Measurements from ENCODE around the gene CDC37L1. TPM values are rescaled to one million over a fixed set of nuclear protein-coding genes. Genes with fewer than 3 reads are reported as not detected.
"Not testable (repeated sequence)": the region's sequence is repeated elsewhere in the genome, so short reads cannot be mapped to it uniquely, and the experiment has no call there.

Gene CDC37L1
- total RNA-seq, 6 experiments from 2014 or later, result 20.9 to 42.4 (median 30.8) TPM

DNA sequence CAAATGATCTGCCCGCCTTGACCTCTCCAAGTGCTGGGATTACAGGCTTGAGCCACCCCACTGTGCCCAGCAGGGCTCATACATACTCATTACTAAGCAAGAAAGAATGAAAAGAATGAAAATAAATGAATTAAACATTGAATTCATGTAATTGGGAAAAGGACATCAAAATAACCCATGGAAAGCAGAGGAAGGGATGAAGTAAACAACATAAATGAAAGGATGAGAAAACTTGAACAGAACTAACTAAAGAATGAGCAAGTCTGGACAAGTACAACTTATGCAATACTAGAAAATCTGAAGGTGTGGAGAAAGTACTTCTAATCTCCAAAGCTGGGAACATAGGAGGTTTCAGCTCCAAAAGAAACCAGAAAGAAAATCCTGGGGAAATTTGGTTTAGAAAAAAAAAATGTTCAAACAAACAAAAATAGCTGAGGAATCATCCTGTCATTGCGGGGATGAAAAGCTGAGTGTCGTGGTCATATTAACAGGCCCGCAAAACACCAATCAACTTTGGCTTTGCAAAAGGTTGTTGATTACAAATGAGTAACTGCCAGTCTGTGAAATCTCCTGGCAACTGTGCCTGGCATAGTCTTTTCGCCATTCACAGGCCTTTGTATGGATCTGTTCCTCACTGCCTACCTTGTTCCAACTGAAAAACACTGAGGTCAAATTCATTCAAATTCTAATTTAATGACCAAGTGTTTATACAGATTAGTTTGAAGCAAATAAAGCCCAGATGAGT, 63.9 kb downstream of the CDC37L1 start:
- intact Hi-C loops (cut with DNase I), result loop anchor here in 1 of 2 donors (10.0 kb wide), 1 partner anchor 79 kb away; the partner anchor contains the start of genes PLPP6 and SPATA6L
- ATAC-seq, result no peak
- Histone ChIP-seq H3K4me1 (peaks cover 0 to 4% (median 0%) of the 10 kb centered on the region in 4 donors), H3K9me3 (no peaks in the 10 kb centered on the region), H3K27me3 (no peaks in the 10 kb centered on the region), H3K36me3 (no peaks in the 10 kb centered on the region), H3K4me3 (no peak overlapping the region), H3K27ac (no peak overlapping the region)
- WGBS (ENCODE audit: insufficient coverage, low coverage, low lambda C conversion rate, missing lambda C conversion rate), result 39% methylated on average over 5 of the region's 5 CpGs
- TF ChIP-seq POLR2A (IDR thresholded peaks at IDR 0.05), result no peak
- TF ChIP-seq, protein P1, sequence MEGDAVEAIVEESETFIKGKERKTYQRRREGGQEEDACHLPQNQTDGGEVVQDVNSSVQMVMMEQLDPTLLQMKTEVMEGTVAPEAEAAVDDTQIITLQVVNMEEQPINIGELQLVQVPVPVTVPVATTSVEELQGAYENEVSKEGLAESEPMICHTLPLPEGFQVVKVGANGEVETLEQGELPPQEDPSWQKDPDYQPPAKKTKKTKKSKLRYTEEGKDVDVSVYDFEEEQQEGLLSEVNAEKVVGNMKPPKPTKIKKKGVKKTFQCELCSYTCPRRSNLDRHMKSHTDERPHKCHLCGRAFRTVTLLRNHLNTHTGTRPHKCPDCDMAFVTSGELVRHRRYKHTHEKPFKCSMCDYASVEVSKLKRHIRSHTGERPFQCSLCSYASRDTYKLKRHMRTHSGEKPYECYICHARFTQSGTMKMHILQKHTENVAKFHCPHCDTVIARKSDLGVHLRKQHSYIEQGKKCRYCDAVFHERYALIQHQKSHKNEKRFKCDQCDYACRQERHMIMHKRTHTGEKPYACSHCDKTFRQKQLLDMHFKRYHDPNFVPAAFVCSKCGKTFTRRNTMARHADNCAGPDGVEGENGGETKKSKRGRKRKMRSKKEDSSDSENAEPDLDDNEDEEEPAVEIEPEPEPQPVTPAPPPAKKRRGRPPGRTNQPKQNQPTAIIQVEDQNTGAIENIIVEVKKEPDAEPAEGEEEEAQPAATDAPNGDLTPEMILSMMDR (IDR thresholded peaks at IDR 0.05), result no peak
- DNase-seq, result no peak

DNA sequence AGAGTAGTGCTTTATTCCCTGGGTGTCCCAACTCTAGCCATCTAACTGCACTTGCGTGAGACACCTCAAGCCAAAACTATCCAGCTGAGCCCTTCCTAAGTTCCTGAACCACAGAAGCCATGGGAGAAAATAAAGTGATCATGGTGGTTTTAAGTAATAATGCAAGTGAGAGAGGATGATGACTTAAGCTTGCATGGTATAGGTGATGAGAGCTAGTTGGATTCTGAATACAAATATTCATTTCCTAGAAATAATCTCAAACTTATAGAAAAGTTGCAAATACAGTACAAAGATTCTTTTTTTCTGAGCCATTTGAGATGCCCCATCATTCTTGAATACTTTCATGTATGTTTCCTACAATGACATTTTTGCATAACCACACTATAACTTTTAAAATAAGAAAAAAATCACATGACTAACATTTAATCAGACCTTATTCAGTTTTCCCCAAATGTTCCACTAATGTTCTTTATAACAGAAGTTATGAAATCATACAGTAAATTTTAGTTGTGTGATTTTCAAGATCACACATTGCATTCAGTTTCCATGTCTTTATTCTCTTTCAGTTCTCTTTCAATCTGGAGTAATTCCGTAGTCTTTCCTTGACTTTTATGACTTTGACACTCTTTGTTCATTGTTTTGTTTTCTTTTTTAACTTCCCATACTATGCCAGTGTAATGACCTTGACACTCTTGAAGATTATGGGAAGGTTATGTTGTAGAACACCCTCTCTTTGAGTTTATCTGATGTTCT, 67.1 kb downstream of the CDC37L1 start:
- Histone ChIP-seq H3K4me3 (no peak overlapping the region), H3K27me3 (no peaks in the 10 kb centered on the region), H3K9me3 (no peaks in the 10 kb centered on the region), H3K36me3 (no peaks in the 10 kb centered on the region), H3K27ac (no peak overlapping the region), H3K4me1 (peaks cover 0 to 4% (median 0%) of the 10 kb centered on the region in 4 donors)
- 90% methylated on average over 2 of the region's 2 CpGs for WGBS (ENCODE audit: insufficient coverage, low coverage, low lambda C conversion rate, missing lambda C conversion rate)
- intact Hi-C loops (cut with DNase I), result loop anchor here in 1 of 2 donors (10.0 kb wide), 1 partner anchor 82 kb away; the partner anchor contains the start of genes PLPP6 and SPATA6L
- ATAC-seq (no peak), DNase-seq (no peak)
- no peak for TF ChIP-seq POLR2A (IDR thresholded peaks at IDR 0.05)
- TF ChIP-seq, protein P1 (IDR thresholded peaks at IDR 0.05), result no peak

DNA sequence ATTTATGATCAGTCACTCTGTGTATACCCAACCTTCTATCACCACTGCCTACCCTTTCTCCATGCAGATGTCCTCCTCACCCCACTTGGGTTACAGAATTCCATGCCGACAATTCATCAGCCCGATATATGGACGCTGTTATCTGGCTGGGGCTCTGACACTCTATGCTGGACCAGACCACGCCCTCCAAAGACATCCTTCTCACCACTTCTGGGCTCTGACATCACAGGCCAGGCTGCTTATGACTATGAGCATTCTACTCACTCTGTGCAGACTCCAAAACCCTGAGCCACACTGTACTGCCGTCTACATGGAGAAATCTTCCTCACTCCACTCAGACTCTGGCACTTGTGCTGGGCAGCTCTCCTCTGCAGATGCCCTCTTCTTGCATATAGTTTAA, 69.2 kb downstream of the CDC37L1 start:
- Histone ChIP-seq H3K4me1 (no peaks in the 10 kb centered on the region), H3K4me3 (no peak overlapping the region), H3K9me3 (no peaks in the 10 kb centered on the region), H3K27ac (no peak overlapping the region), H3K27me3 (no peaks in the 10 kb centered on the region), H3K36me3 (no peaks in the 10 kb centered on the region)
- intact Hi-C loops (cut with DNase I), result loop anchor here in 1 of 2 donors (10.0 kb wide), 1 partner anchor 84 kb away; the partner anchor contains the start of genes PLPP6 and SPATA6L
- ATAC-seq, result no peak
- TF ChIP-seq, protein P1 (IDR thresholded peaks at IDR 0.05), result no peak
- no peak for TF ChIP-seq POLR2A (IDR thresholded peaks at IDR 0.05)
- WGBS (ENCODE audit: insufficient coverage, low coverage, low lambda C conversion rate, missing lambda C conversion rate), result 98% methylated on average over 4 of the region's 5 CpGs
- no peak for DNase-seq

DNA sequence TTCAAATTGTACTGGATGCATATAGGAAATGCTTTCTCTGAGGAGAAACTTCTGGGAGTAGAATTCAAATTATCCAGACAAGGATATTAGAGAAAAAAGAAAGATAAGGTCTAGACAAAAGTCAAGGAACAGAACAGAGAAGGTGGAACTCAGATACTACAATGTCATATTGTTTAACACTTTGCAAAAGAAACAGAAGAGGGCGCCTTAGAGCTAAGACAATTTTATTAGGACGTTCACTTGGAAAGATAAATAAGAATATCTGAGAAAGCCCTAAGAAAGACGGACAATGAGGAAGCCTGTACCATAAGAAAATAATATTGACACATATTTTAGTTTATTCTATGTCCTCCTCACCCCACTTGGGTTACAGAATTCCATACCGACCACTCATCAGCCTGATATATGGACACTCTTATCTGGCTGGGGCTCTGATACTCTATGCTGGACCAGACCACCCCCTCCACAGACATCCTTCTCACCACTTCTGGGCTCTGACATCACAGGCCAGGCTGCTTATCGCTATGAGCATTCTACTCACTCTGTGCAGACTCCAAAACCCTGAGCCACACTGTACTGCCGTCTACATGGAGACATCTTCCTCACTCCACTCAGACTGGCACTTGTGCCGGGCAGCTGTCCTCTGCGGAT, 70.8 kb downstream of the CDC37L1 start:
- no peaks in the 10 kb centered on the region for H3K36me3 ChIP-seq
- ATAC-seq (peak; percentile 48 to 66 (median 65)), DNase-seq (no peak)
- H3K27ac ChIP-seq, result no peak overlapping the region
- WGBS (ENCODE audit: insufficient coverage, low coverage, low lambda C conversion rate, missing lambda C conversion rate), result 37% methylated on average over 8 of the region's 8 CpGs
- TF ChIP-seq POLR2A (IDR thresholded peaks at IDR 0.05), result no peak
- TF ChIP-seq, protein P1 (IDR thresholded peaks at IDR 0.05), result peak; percentile 40 to 66 (median 60)
- no peaks in the 10 kb centered on the region for H3K9me3 ChIP-seq
- H3K27me3 ChIP-seq, result no peaks in the 10 kb centered on the region
- intact Hi-C loops (cut with DNase I), result no loop called here
- H3K4me3 ChIP-seq, result no peak overlapping the region
- H3K4me1 ChIP-seq, result no peaks in the 10 kb centered on the region

DNA sequence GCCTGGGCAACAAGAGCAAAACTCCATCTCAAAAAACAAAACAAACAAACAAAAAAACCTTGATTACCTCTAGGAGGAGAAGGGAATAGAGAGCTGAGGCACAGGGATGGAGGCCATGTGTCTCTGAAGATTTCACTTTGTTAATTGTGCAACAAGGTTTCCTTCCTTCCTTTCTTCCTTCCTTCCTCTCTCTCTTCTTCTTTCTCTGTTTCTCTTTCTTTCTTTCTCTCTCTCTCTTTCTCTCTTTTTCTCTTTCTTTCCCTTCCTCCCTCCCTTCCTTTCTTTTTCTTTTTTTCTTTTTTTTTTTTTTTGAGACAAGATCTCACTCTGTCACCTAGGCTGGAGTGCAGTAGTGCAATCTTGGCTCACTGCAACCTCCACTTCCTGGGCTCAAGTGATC, 75.2 kb downstream of the CDC37L1 start:
- H3K27ac ChIP-seq; H3K9me3 ChIP-seq; ATAC-seq; H3K4me3 ChIP-seq; intact Hi-C loops (cut with DNase I); H3K36me3 ChIP-seq; H3K4me1 ChIP-seq; DNase-seq; H3K27me3 ChIP-seq: not testable (repeated sequence)
